ENCODE measurements around the gene GLO1.

GLO1 gene

DNA sequence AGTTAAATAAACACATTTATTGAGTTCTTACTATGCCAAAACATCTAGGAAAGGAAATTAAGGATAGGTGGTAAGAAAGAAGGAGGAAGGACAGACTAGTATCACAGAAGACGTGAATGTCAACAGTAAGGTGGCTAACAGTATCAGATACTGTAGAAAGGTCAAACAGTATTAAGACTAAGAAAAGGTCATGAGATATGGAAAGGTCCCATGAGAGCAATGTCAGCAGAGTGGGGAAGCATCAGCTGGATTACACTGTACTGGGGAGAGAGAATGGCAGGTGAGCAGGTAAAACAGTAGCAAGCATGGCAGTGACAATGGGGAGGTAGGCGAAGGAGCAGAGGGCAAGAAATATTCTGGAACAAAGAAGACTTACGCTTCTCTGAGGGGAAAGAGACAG, 18.0 kb downstream of the GLO1 start:
- no peak overlapping the region for H3K27ac ChIP-seq (ENCODE audit: low read depth, low read length)
- H3K9ac ChIP-seq (ENCODE audit: low read length) = no peak overlapping the region
- H3K27me3 ChIP-seq (ENCODE audit: control insufficient read depth, insufficient read depth, low read length) = no peaks in the 10 kb centered on the region
- H3K36me3 ChIP-seq (ENCODE audit: control insufficient read depth, insufficient read depth, low read length) = peaks cover 62% of the 10 kb centered on the region
- peaks cover 5% of the 10 kb centered on the region; the same call in 1 of the 2 replicates for H3K4me1 ChIP-seq (ENCODE audit: control insufficient read depth, insufficient read depth, low read length)
- H3K9me3 ChIP-seq (ENCODE audit: control insufficient read depth, insufficient read depth, low read depth, low read length) = no peaks in the 10 kb centered on the region
- H3K4me3 ChIP-seq (ENCODE audit: low read depth, low read length) = no peak overlapping the region

DNA sequence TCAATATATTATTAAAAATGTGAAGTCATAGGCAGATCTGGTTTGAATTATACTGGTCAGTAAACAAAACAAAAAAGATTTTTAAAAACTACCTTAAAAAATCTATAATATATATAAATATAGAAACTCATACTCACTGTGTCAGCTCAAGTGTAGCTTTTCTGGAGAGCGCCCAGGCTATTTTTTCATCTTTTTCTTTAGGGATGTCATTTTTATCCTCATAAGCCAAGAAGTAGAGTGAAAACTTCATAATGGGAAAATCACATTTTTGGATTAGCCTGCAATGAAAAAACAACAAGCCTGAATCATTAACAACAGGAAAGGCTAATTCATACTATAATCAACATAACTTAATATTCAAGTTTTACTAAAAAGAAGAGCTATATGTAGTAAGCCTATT, 18.7 kb downstream of the GLO1 start:
- no peaks in the 10 kb centered on the region for H3K9me3 ChIP-seq (ENCODE audit: control insufficient read depth, insufficient read depth, low read depth, low read length)
- H3K4me1 ChIP-seq (ENCODE audit: control insufficient read depth, insufficient read depth, low read length) = peaks cover 5% of the 10 kb centered on the region; the same call in 1 of the 2 replicates
- no peak overlapping the region for H3K4me3 ChIP-seq (ENCODE audit: low read depth, low read length)
- H3K27me3 ChIP-seq (ENCODE audit: control insufficient read depth, insufficient read depth, low read length) = no peaks in the 10 kb centered on the region
- H3K27ac ChIP-seq (ENCODE audit: low read depth, low read length) = no peak overlapping the region
- no peak overlapping the region for H3K9ac ChIP-seq (ENCODE audit: low read length)
- peaks cover 68% of the 10 kb centered on the region for H3K36me3 ChIP-seq (ENCODE audit: control insufficient read depth, insufficient read depth, low read length)

DNA sequence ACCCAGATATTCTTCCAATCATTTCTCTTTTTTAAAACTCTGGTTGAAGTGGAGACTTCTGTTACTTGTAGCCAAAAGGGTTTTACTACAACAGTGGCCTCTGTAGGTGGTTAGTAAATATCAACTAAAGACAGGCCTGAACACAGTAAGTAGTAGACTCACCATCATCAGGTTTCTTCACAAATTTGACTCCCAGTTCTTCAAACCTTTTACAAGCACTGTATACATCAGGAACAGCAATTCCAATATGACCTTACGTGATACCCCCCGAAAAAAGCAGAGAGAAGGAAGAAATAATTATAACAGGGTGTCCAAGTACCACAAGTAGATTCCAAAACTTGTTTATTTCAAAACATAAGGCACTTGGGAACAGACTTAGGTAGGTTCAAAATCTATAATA, 21.1 kb downstream of the GLO1 start:
- H3K4me3 ChIP-seq (ENCODE audit: low read depth, low read length) = no peak overlapping the region
- no peak overlapping the region for H3K9ac ChIP-seq (ENCODE audit: low read length)
- H3K27ac ChIP-seq (ENCODE audit: low read depth, low read length) = no peak overlapping the region
- peaks cover 86% of the 10 kb centered on the region for H3K36me3 ChIP-seq (ENCODE audit: control insufficient read depth, insufficient read depth, low read length)
- H3K27me3 ChIP-seq (ENCODE audit: control insufficient read depth, insufficient read depth, low read length) = no peaks in the 10 kb centered on the region
- no peaks in the 10 kb centered on the region for H3K9me3 ChIP-seq (ENCODE audit: control insufficient read depth, insufficient read depth, low read depth, low read length)
- H3K4me1 ChIP-seq (ENCODE audit: control insufficient read depth, insufficient read depth, low read length) = no peaks in the 10 kb centered on the region

DNA sequence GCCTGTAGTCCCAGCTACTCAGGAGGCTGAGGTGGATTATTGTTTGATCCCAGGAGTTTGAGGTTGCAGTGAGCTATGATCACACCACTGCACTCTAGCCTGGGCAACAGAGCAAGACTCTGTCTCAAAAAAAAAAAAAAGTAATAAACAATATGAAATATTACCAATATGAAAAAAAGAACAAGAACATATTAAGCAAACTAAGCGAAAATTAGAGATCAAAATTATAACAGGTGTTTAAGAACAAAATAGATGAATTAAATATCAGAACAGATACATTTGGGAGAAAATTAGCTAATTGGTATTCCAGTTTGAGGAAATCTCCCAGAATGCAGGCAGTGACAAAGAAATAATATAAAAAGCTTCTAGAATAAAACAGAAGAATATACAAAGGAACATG, 23.3 kb downstream of the GLO1 start:
- H3K27ac ChIP-seq (ENCODE audit: low read depth, low read length) = no peak overlapping the region
- H3K4me3 ChIP-seq (ENCODE audit: low read depth, low read length) = no peak overlapping the region
- H3K9me3 ChIP-seq (ENCODE audit: control insufficient read depth, insufficient read depth, low read depth, low read length) = no peaks in the 10 kb centered on the region
- no peak overlapping the region for H3K9ac ChIP-seq (ENCODE audit: low read length)
- H3K4me1 ChIP-seq (ENCODE audit: control insufficient read depth, insufficient read depth, low read length) = no peaks in the 10 kb centered on the region
- H3K27me3 ChIP-seq (ENCODE audit: control insufficient read depth, insufficient read depth, low read length) = no peaks in the 10 kb centered on the region
- H3K36me3 ChIP-seq (ENCODE audit: control insufficient read depth, insufficient read depth, low read length) = peaks cover 87% of the 10 kb centered on the region

DNA sequence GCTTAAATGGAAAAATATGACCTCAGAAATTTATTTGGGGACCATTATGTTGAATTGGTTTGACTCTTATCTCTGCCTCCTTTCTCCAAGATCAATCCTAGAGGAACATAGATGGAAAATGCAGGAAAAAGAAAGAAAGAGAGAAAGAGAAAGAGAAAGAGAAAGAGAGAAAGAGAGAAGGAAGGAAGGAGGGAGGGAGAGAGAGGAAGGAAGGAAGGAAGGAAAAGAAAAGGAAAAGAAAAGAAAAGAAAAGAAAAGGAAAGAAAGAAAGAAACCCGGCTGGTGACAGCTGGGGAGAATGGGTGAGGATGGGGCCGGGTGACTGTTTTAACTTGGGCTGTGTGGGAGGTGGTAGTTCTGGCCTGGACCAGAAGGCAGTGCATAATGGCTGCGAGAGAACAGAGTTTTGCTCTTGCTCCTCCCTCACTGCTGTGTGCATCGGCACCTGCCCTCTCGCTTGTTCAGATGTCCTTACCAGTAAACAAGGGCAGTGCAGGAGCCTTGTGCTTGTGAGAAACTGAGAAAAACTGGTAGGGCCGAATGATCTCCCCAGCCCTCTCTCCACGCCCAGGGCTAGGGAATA, 24.7 kb downstream of the GLO1 start:
- no peak overlapping the region for H3K9ac ChIP-seq (ENCODE audit: low read length)
- no peaks in the 10 kb centered on the region for H3K27me3 ChIP-seq (ENCODE audit: control insufficient read depth, insufficient read depth, low read length)
- H3K9me3 ChIP-seq (ENCODE audit: control insufficient read depth, insufficient read depth, low read depth, low read length) = no peaks in the 10 kb centered on the region
- no peaks in the 10 kb centered on the region for H3K4me1 ChIP-seq (ENCODE audit: control insufficient read depth, insufficient read depth, low read length)
- no peak overlapping the region for H3K27ac ChIP-seq (ENCODE audit: low read depth, low read length)
- H3K4me3 ChIP-seq (ENCODE audit: low read depth, low read length) = no peak overlapping the region
- H3K36me3 ChIP-seq (ENCODE audit: control insufficient read depth, insufficient read depth, low read length) = peaks cover 79% of the 10 kb centered on the region

DNA sequence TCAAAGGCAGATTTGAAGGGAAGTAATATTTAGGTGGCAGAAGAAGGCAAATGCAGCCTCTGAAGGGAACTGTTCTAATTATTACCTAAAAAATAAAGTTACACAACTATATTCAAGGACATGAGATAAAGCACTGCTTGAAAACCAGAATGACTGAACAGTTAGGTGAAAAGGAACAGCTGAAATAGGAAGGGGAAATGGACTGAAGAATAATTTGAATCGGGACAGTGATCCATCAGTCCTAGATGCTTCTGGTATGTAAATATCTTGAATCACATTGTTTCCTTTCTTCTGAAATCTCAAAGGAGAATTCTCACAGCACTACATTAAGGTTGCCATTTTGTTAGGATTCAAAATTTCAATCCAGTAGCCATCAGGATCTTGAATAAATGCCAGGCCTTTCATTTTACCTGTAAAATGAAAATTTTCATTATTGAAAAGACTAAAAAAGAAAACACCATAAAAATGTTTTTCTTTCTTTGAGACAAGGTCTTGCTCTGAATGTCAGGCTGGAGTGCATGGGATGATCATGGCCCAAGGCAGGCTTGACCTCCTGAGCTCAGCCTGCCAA, 25.9 kb downstream of the GLO1 start:
- Histone ChIP-seq H3K4me1 (ENCODE audit: control insufficient read depth, insufficient read depth, low read length) (no peaks in the 10 kb centered on the region), H3K9me3 (ENCODE audit: control insufficient read depth, insufficient read depth, low read depth, low read length) (no peaks in the 10 kb centered on the region), H3K4me3 (ENCODE audit: low read depth, low read length) (no peak overlapping the region), H3K27ac (ENCODE audit: low read depth, low read length) (no peak overlapping the region), H3K27me3 (ENCODE audit: control insufficient read depth, insufficient read depth, low read length) (no peaks in the 10 kb centered on the region), H3K9ac (ENCODE audit: low read length) (no peak overlapping the region), H3K36me3 (ENCODE audit: control insufficient read depth, insufficient read depth, low read length) (peaks cover 67% of the 10 kb centered on the region)

DNA sequence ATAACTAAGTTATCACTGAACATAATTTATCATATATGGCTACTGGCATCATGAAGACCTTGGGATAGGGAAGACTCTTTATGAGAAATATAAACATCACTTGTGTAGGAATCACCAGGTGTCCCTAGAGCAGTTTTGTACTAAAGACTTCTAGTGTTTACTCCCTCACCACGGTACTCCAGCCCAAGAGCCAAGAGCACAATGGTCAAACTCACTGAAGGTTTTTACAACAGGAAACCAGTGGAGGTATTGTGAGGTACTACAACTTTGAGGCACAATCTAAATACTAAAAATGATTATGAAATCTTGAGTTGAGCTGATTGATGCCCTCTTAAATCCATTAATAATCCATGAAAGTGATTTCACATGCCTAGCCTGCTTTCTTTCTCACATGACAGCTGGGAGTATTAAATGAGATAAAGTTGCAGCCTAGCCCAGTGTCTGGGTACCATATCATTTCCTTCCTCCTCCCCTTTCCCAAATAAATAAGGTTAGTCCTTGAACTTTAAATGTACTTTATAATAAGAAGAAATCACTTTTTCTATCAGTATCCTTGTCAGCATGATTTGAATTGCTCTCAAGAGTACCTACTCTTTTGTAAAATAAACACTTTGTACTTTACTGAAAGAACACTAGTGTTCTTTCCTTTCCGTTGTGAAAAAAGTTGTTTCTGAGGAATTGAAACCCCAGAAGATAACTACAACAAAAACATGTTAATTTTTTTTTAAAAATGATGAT, 26.5 kb downstream of the GLO1 start:
- H3K27ac ChIP-seq (ENCODE audit: low read depth, low read length) = no peak overlapping the region
- no peaks in the 10 kb centered on the region for H3K27me3 ChIP-seq (ENCODE audit: control insufficient read depth, insufficient read depth, low read length)
- H3K9ac ChIP-seq (ENCODE audit: low read length) = no peak overlapping the region
- no peak overlapping the region for H3K4me3 ChIP-seq (ENCODE audit: low read depth, low read length)
- peaks cover 60% of the 10 kb centered on the region for H3K36me3 ChIP-seq (ENCODE audit: control insufficient read depth, insufficient read depth, low read length)
- no peaks in the 10 kb centered on the region for H3K9me3 ChIP-seq (ENCODE audit: control insufficient read depth, insufficient read depth, low read depth, low read length)
- no peaks in the 10 kb centered on the region for H3K4me1 ChIP-seq (ENCODE audit: control insufficient read depth, insufficient read depth, low read length)

DNA sequence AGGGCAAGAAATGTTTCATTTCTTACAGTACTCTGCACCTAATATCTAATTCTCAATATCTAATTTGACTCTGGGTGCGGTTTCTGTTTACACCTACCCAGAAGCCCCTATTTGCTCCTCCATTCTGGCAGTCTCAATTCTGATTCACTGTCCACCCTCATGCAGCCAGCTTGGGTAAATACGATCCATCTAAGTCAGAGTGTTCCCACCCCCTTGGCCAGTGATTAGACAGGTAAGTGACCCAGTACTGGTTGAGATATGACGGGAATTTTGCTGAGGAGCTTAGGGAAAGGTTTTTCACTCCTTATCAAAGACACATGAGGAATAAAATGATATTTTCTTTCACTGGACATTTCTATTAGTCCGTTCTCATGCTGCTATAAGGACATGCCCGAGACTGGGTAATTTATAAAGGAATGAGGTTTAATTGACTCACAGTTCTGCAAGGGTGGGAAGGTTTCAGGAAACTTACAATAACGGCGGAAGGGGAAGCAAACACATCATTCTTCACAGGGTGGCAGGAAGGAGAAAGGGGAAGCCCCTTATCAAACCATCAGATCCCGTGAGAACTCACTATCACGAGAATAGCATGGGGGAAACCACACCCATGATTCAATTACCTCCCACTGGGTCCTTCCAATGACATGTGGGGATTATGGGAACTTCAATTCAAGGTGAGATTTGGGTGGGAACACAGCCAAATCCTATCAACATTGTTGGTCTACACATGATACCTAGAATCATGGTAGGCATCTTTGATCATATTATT, 29.4 kb downstream of the GLO1 start:
- H3K4me1 ChIP-seq (ENCODE audit: control insufficient read depth, insufficient read depth, low read length) = no peaks in the 10 kb centered on the region
- H3K27ac ChIP-seq (ENCODE audit: low read depth, low read length) = no peak overlapping the region
- H3K9me3 ChIP-seq (ENCODE audit: control insufficient read depth, insufficient read depth, low read depth, low read length) = no peaks in the 10 kb centered on the region
- no peak overlapping the region for H3K9ac ChIP-seq (ENCODE audit: low read length)
- no peak overlapping the region for H3K4me3 ChIP-seq (ENCODE audit: low read depth, low read length)
- H3K27me3 ChIP-seq (ENCODE audit: control insufficient read depth, insufficient read depth, low read length) = no peaks in the 10 kb centered on the region
- H3K36me3 ChIP-seq (ENCODE audit: control insufficient read depth, insufficient read depth, low read length) = peaks cover 38% of the 10 kb centered on the region

DNA sequence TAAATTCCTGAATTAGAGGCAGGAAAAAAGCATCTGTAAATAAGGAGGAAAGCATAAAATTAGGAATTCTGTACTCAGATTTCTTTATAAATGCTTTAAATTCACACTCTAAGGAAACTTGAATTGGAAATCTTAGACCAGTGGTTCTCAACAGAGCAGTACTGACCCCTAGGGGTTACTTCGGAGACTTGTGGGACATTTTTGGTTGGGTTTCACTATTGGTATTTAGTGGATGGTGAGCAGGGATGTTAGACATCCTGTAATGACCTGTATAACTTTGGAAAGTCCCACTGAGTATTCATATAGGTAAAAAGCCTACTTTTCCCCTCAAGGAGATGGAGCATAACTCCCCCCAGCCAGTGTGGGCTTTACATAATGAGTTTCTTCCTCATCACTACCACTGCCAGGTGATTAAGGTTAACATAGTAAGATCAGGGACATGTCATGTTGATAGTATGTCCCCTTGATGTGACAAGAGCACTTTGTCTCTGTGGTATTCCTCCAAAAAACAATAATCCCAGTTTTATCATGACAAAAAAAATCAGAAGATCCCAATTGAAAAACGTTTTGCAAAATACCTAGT, 31.0 kb downstream of the GLO1 start:
- no peaks in the 10 kb centered on the region for H3K4me1 ChIP-seq (ENCODE audit: control insufficient read depth, insufficient read depth, low read length)
- no peak overlapping the region for H3K4me3 ChIP-seq (ENCODE audit: low read depth, low read length)
- H3K9me3 ChIP-seq (ENCODE audit: control insufficient read depth, insufficient read depth, low read depth, low read length) = no peaks in the 10 kb centered on the region
- no peak overlapping the region for H3K27ac ChIP-seq (ENCODE audit: low read depth, low read length)
- no peak overlapping the region for H3K9ac ChIP-seq (ENCODE audit: low read length)
- peaks cover 22% of the 10 kb centered on the region for H3K36me3 ChIP-seq (ENCODE audit: control insufficient read depth, insufficient read depth, low read length)
- no peaks in the 10 kb centered on the region for H3K27me3 ChIP-seq (ENCODE audit: control insufficient read depth, insufficient read depth, low read length)

DNA sequence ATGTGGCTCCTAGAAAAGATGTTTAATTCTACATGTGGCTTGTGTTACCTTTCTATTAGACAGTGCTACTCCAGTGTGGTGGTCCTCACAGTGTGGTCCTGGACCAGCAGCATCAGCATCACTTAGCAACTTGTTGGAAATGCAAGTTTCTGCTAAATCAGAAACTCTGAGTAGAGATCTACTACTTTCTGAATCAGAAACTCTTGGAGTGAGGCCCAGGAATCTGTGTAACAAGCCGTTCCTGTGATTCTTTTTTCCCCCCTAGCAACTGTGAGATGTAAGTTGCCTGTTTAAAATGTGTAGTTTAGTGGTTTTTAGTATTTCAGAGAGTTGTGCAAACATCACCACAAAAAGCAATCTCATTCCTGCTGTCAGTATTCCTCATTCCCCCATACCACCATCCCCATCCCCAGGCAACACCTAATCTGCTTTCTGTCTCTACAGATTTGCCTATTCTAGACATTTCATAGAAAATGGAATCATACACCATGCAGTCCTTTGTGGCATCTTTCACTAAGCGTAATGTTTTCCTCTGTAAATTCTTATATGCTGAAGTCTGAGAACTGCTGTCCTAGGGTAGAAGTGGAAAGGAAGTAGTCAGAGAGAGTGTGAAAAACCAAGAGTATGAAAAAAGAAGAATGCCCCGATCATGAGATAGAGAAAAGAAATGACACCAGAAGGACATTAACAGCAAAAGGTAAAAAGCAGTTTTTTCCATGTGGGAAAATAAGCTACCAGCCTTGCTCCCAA, 44.4 kb downstream of the GLO1 start:
- Histone ChIP-seq H3K4me3 (ENCODE audit: low read depth, low read length) (no peak overlapping the region), H3K27ac (ENCODE audit: low read depth, low read length) (no peak overlapping the region), H3K9ac (ENCODE audit: low read length) (no peak overlapping the region), H3K36me3 (ENCODE audit: control insufficient read depth, insufficient read depth, low read length) (no peaks in the 10 kb centered on the region), H3K27me3 (ENCODE audit: control insufficient read depth, insufficient read depth, low read length) (no peaks in the 10 kb centered on the region), H3K9me3 (ENCODE audit: control insufficient read depth, insufficient read depth, low read depth, low read length) (no peaks in the 10 kb centered on the region), H3K4me1 (ENCODE audit: control insufficient read depth, insufficient read depth, low read length) (no peaks in the 10 kb centered on the region)

All from HUES6 (cell line).